Measurements from ENCODE around the gene PSMD13.
"Not testable (repeated sequence)": the region's sequence is repeated elsewhere in the genome, so short reads cannot be mapped to it uniquely, and the experiment has no call there.

PSMD13 gene

GRCh38 chr11:212150-213100 is 24.4 kb upstream of the PSMD13 start:
- Histone ChIP-seq H3K9ac (ENCODE audit: low read depth, low read length) (no peak overlapping the region), H3K36me3 (ENCODE audit: insufficient read depth, low read length) (peaks cover 61% of the 10 kb centered on the region), H3K4me2 (ENCODE audit: low read length) (no peak overlapping the region), H3K4me1 (ENCODE audit: control insufficient read depth, insufficient read depth, low read length) (peaks cover 23% of the 10 kb centered on the region), H3K4me3 (ENCODE audit: low read length) (no peak overlapping the region), H3K9me3 (replicated peaks; ENCODE audit: low read length) (no peaks in the 10 kb centered on the region), H3K27me3 (ENCODE audit: control insufficient read depth, insufficient read depth, low read length) (no peaks in the 10 kb centered on the region)

GRCh38 chr11:213111-213510 is 23.7 kb upstream of the PSMD13 start:
- H3K4me2 ChIP-seq (ENCODE audit: low read length) = no peak overlapping the region
- H3K9me3 ChIP-seq (replicated peaks; ENCODE audit: low read length) = no peaks in the 10 kb centered on the region
- peaks cover 23% of the 10 kb centered on the region for H3K4me1 ChIP-seq (ENCODE audit: control insufficient read depth, insufficient read depth, low read length)
- no peak overlapping the region for H3K4me3 ChIP-seq (ENCODE audit: low read length)
- no peak overlapping the region for H3K9ac ChIP-seq (ENCODE audit: low read depth, low read length)
- H3K27me3 ChIP-seq (ENCODE audit: control insufficient read depth, insufficient read depth, low read length) = no peaks in the 10 kb centered on the region
- peaks cover 61% of the 10 kb centered on the region for H3K36me3 ChIP-seq (ENCODE audit: insufficient read depth, low read length)

- Histone ChIP-seq H3K9me3 (replicated peaks; ENCODE audit: low read length) (no peaks in the 10 kb centered on the region), H3K27me3 (ENCODE audit: control insufficient read depth, insufficient read depth, low read length) (no peaks in the 10 kb centered on the region), H3K4me1 (ENCODE audit: control insufficient read depth, insufficient read depth, low read length) (peaks cover 23% of the 10 kb centered on the region), H3K4me2 (ENCODE audit: low read length) (no peak overlapping the region), H3K36me3 (ENCODE audit: insufficient read depth, low read length) (peaks cover 61% of the 10 kb centered on the region), H3K9ac (ENCODE audit: low read depth, low read length) (no peak overlapping the region), H3K4me3 (ENCODE audit: low read length) (no peak overlapping the region)
Measured at GRCh38 chr11:214083-214482, 22.7 kb upstream of the PSMD13 start.

GRCh38 chr11:215581-216037 is 21.2 kb upstream of the PSMD13 start:
- no peak overlapping the region for H3K4me3 ChIP-seq (ENCODE audit: low read length)
- no peak overlapping the region for H3K4me2 ChIP-seq (ENCODE audit: low read length)
- peaks cover 9% of the 10 kb centered on the region for H3K4me1 ChIP-seq (ENCODE audit: control insufficient read depth, insufficient read depth, low read length)
- H3K9me3 ChIP-seq (replicated peaks; ENCODE audit: low read length) = no peaks in the 10 kb centered on the region
- no peak overlapping the region for H3K9ac ChIP-seq (ENCODE audit: low read depth, low read length)
- peaks cover 49% of the 10 kb centered on the region for H3K36me3 ChIP-seq (ENCODE audit: insufficient read depth, low read length)
- H3K27me3 ChIP-seq (ENCODE audit: control insufficient read depth, insufficient read depth, low read length) = no peaks in the 10 kb centered on the region

- Histone ChIP-seq H3K4me2 (ENCODE audit: low read length) (no peak overlapping the region), H3K4me3 (ENCODE audit: low read length) (no peak overlapping the region), H3K9me3 (replicated peaks; ENCODE audit: low read length) (no peaks in the 10 kb centered on the region), H3K27me3 (ENCODE audit: control insufficient read depth, insufficient read depth, low read length) (no peaks in the 10 kb centered on the region), H3K36me3 (ENCODE audit: insufficient read depth, low read length) (peaks cover 42% of the 10 kb centered on the region), H3K9ac (ENCODE audit: low read depth, low read length) (no peak overlapping the region), H3K4me1 (ENCODE audit: control insufficient read depth, insufficient read depth, low read length) (peaks cover 2% of the 10 kb centered on the region)
Measured at GRCh38 chr11:216081-216974, 20.4 kb upstream of the PSMD13 start.

- Histone ChIP-seq H3K36me3 (ENCODE audit: insufficient read depth, low read length) (peaks cover 28% of the 10 kb centered on the region), H3K4me1 (ENCODE audit: control insufficient read depth, insufficient read depth, low read length) (no peaks in the 10 kb centered on the region), H3K9me3 (replicated peaks; ENCODE audit: low read length) (no peaks in the 10 kb centered on the region)
Measured at GRCh38 chr11:217704-218103, 19.1 kb upstream of the PSMD13 start.

GRCh38 chr11:218815-219593 is 17.8 kb upstream of the PSMD13 start:
- Histone ChIP-seq H3K9me3 (replicated peaks; ENCODE audit: low read length) (no peaks in the 10 kb centered on the region), H3K27me3 (ENCODE audit: control insufficient read depth, insufficient read depth, low read length) (no peaks in the 10 kb centered on the region), H3K9ac (ENCODE audit: low read depth, low read length) (no peak overlapping the region), H3K4me3 (ENCODE audit: low read length) (no peak overlapping the region), H3K4me1 (ENCODE audit: control insufficient read depth, insufficient read depth, low read length) (no peaks in the 10 kb centered on the region), H3K36me3 (ENCODE audit: insufficient read depth, low read length) (peaks cover 15% of the 10 kb centered on the region), H3K4me2 (ENCODE audit: low read length) (no peak overlapping the region)

More at GRCh38 chr11:217704-218103, 19.1 kb upstream of the PSMD13 start:
- Histone ChIP-seq H3K4me2 (ENCODE audit: low read length) (no peak overlapping the region), H3K27me3 (ENCODE audit: control insufficient read depth, insufficient read depth, low read length) (no peaks in the 10 kb centered on the region), H3K9ac (ENCODE audit: low read depth, low read length) (no peak overlapping the region), H3K4me3 (ENCODE audit: low read length) (no peak overlapping the region)

GRCh38 chr11:220641-221215 is 16.0 kb upstream of the PSMD13 start:
- H3K9ac ChIP-seq (ENCODE audit: low read depth, low read length) = not testable (repeated sequence)

GRCh38 chr11:221539-221938 is 15.2 kb upstream of the PSMD13 start:
- H3K4me1 ChIP-seq (ENCODE audit: control insufficient read depth, insufficient read depth, low read length) = peaks cover 7% of the 10 kb centered on the region
- H3K4me2 ChIP-seq (ENCODE audit: low read length) = no peak overlapping the region
- H3K36me3 ChIP-seq (ENCODE audit: insufficient read depth, low read length) = no peaks in the 10 kb centered on the region
- H3K9ac ChIP-seq (ENCODE audit: low read depth, low read length) = no peak overlapping the region
- no peak overlapping the region for H3K4me3 ChIP-seq (ENCODE audit: low read length)
- H3K27me3 ChIP-seq (ENCODE audit: control insufficient read depth, insufficient read depth, low read length) = no peaks in the 10 kb centered on the region
- no peaks in the 10 kb centered on the region for H3K9me3 ChIP-seq (replicated peaks; ENCODE audit: low read length)

More at GRCh38 chr11:220641-221215, 16.0 kb upstream of the PSMD13 start:
- not testable (repeated sequence) for H3K9me3 ChIP-seq (replicated peaks; ENCODE audit: low read length); H3K4me1 ChIP-seq (ENCODE audit: control insufficient read depth, insufficient read depth, low read length); H3K4me3 ChIP-seq (ENCODE audit: low read length); H3K36me3 ChIP-seq (ENCODE audit: insufficient read depth, low read length); H3K4me2 ChIP-seq (ENCODE audit: low read length); H3K27me3 ChIP-seq (ENCODE audit: control insufficient read depth, insufficient read depth, low read length)

GRCh38 chr11:221998-222789 is 14.6 kb upstream of the PSMD13 start:
- Histone ChIP-seq H3K4me3 (ENCODE audit: low read length) (no peak overlapping the region), H3K9ac (ENCODE audit: low read depth, low read length) (no peak overlapping the region), H3K36me3 (ENCODE audit: insufficient read depth, low read length) (no peaks in the 10 kb centered on the region), H3K4me1 (ENCODE audit: control insufficient read depth, insufficient read depth, low read length) (peaks cover 7% of the 10 kb centered on the region), H3K9me3 (replicated peaks; ENCODE audit: low read length) (no peaks in the 10 kb centered on the region), H3K27me3 (ENCODE audit: control insufficient read depth, insufficient read depth, low read length) (no peaks in the 10 kb centered on the region), H3K4me2 (ENCODE audit: low read length) (no peak overlapping the region)
